HG03342 (cell line): Measurements from ENCODE around the gene APC2.
"Not testable (repeated sequence)": the region's sequence is repeated elsewhere in the genome, so short reads cannot be mapped to it uniquely, and the experiment has no call there.

Experiments used
- ATAC-seq: cut with Tn5 transposase; IDR thresholded peaks from one replicate; pipeline ENCODE4 v1.9.1; 2021; ENCODE audit warnings: mild to moderate bottlenecking, moderate library complexity; ENCODE audit not compliant: unreplicated experiment

Gene APC2

GRCh38 chr19:1475751-1476437, 26.0 kb downstream of the APC2 start:
- ATAC-seq = no peak

GRCh38 chr19:1477056-1477455, 27.1 kb downstream of the APC2 start:
- not testable (repeated sequence) for ATAC-seq

- ATAC-seq = peak; percentile 90
Observed at GRCh38 chr19:1478934-1479707, 29.2 kb downstream of the APC2 start, which contains the start of gene C19orf25. Gene C19orf25, minus strand, starts transcription at chr19:1479215. Its CDS starts 312 bp downstream, at chr19:1478903.

- ATAC-seq = no peak
Observed at GRCh38 chr19:1481224-1481892, 31.4 kb downstream of the APC2 start.

- ATAC-seq = no peak
Observed at GRCh38 chr19:1481893-1482360, 32.0 kb downstream of the APC2 start.

- no peak for ATAC-seq
Observed at GRCh38 chr19:1482361-1483130, 32.6 kb downstream of the APC2 start.

GRCh38 chr19:1483131-1483978, 33.4 kb downstream of the APC2 start:
- no peak for ATAC-seq

GRCh38 chr19:1483979-1484428, 34.1 kb downstream of the APC2 start:
- no peak for ATAC-seq

- ATAC-seq = no peak
Observed at GRCh38 chr19:1486720-1487575, 37.0 kb downstream of the APC2 start.

- no peak for ATAC-seq
Observed at GRCh38 chr19:1487576-1488281, 37.8 kb downstream of the APC2 start.

GRCh38 chr19:1488282-1488601, 38.3 kb downstream of the APC2 start:
- no peak for ATAC-seq

GRCh38 chr19:1489463-1490310, 39.8 kb downstream of the APC2 start:
- no peak for ATAC-seq

- peak; percentile 75 for ATAC-seq
Observed at GRCh38 chr19:1490311-1491113, 40.6 kb downstream of the APC2 start, which contains the start of gene PCSK4. Gene PCSK4, minus strand, starts transcription at chr19:1490350. Its CDS starts 4 bp downstream, at chr19:1490346.

GRCh38 chr19:1491114-1491848, 41.4 kb downstream of the APC2 start, which contains the start of gene REEP6:
Gene REEP6, plus strand, starts transcription at chr19:1491181. Its CDS starts 89 bp downstream, at chr19:1491270.
- ATAC-seq = no peak

GRCh38 chr19:1491849-1492170, 41.9 kb downstream of the APC2 start:
- no peak for ATAC-seq

GRCh38 chr19:1492474-1493006, 42.6 kb downstream of the APC2 start:
- no peak for ATAC-seq
